GM15510 (cell line): ENCODE results near the gene GJE1.

Experiments used
- POLR2A ChIP-seq: IDR thresholded peaks from 3 replicates; pipeline ENCODE4 v1.6.1; 2011; ENCODE audit warnings: borderline replicate concordance; ENCODE audit not compliant: insufficient read length; ENCODE audit errors: extremely low read depth

GJE1 gene

GRCh38 chr6:142155895-142156757 is 23.4 kb downstream of the GJE1 start:
- TF ChIP-seq POLR2A, result no peak

- TF ChIP-seq POLR2A, result no peak
Measured at GRCh38 chr6:142162780-142163179, 30.1 kb downstream of the GJE1 start.

DNA sequence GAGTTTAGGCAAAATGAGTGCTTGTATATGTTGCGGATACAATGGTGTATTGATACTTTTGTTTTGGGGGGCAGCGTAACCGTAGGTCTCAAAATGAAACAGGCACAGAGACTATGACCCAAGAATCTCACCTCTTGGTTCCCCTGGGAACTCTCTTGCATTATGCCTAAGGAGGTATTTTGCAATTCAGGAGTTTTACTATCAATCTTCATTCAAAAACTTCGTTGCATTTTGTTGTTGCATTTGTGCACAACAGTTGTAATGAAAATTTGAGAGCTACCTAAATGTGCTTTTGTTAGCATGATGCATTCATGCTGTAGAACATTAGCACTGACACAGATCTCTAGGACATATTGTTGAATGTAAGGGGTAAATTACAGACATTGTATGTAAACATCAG is 32.5 kb downstream of the GJE1 start:
- TF ChIP-seq POLR2A, result no peak

GRCh38 chr6:142167071-142167470 is 34.3 kb downstream of the GJE1 start:
- TF ChIP-seq POLR2A, result no peak

DNA sequence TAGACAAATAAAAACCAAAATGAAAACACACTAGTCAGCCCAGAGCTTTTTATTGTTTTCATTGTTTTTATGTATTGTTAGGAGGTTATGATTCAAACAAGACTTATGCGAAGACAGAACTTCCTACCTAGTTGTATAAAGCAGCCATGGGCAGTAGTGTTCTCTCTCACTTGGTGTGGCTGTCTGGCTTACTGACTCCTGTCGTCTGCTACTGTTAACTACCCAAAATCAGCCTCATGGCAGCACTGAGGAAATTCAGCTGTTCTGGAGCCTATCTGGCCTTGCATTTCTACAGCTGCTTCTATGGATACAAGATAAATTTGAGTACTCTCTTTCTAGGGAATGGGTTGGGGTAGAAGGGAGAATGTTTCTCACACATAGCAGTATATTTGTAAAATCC is 34.8 kb downstream of the GJE1 start:
- TF ChIP-seq POLR2A, result no peak

GRCh38 chr6:142171351-142171750 is 38.6 kb downstream of the GJE1 start:
- TF ChIP-seq POLR2A, result no peak

DNA sequence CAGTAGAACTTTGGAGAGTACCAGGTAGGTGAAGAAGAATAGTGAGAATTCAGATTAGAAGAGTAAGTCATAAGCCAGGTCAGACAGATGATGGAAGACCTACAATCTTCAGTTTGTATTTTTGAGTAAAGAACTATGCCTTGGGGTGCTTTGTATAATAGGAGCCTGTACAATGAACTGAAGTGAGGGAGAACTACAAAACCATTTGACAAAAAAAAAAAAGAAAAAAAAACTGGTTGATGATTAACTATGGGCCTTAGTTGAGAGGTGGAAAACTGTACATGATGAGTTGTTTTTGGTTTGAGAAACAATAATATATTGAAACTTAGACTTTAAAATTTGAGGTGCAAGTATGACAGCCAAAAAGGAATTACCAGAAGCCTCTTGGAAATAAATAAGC is 40.0 kb downstream of the GJE1 start:
- no peak for TF ChIP-seq POLR2A

- no peak for TF ChIP-seq POLR2A
Measured at GRCh38 chr6:142173980-142174379, 41.3 kb downstream of the GJE1 start.

GRCh38 chr6:142174703-142175102 is 42.0 kb downstream of the GJE1 start:
- no peak for TF ChIP-seq POLR2A

DNA sequence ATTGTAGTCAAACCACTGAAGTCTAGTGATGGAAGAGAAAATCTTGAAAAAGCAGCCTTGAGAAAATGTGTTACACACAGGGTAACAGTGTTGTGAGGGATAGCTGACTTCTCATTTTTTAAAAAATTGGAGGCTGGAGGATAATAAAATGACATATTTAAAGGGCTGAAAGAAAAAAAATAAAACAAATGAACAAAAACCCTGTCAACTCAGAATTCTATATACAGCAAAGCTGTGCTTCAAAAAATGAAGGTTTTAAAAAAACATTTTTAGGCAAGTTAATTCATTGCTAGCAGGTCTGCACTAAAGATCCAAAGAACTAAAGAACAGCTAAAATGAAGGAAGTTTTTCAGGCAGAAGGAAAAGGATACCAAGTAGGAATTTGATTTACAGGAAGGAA is 45.4 kb downstream of the GJE1 start:
- TF ChIP-seq POLR2A, result no peak

GRCh38 chr6:142182004-142182403 is 49.3 kb downstream of the GJE1 start:
- no peak for TF ChIP-seq POLR2A

DNA sequence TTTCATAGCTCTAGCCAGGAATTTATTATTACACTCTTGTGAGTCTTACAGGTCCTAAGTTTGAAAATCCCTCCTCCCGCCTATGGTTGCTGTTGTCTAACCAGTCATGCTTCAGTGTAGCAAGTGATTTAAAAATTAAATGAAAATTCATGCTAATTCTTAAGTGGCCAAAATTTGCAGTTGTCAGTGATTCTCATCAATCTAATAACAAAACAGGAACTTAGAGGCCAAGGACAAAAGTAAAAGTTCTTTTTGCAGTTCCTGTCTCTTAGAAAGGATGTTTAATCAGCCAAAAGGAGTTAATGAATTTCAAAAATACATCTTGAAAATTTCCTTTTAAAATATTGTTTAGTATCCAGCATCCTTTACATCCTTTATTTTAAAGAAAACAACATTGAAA is 50.6 kb downstream of the GJE1 start:
- no peak for TF ChIP-seq POLR2A

- no peak for TF ChIP-seq POLR2A
Measured at GRCh38 chr6:142184307-142184706, 51.6 kb downstream of the GJE1 start.
